Endothelial cell of umbilical vein (primary cell): ENCODE data around the gene FHIT.

Experiments
- CTCF ChIP-seq, 2 donors: IDR thresholded peaks; 1 replicate in 1 of 2; 2 replicates in 1 of 2; pipeline ENCODE4 v1.5.1; 2011; ENCODE audit warnings: low read length in 2 of 2, mild to moderate bottlenecking in 2 of 2, moderate library complexity in 2 of 2, control low read depth in 1 of 2, inconsistent platforms in 1 of 2, low read depth in 1 of 2; ENCODE audit not compliant: insufficient read depth in 1 of 2; ENCODE audit errors: extremely low read depth in 1 of 2
- EZH2 ChIP-seq: IDR thresholded peaks from 2 replicates; pipeline ENCODE4 v1.6.1; 2012; ENCODE audit warnings: borderline replicate concordance, low read depth, mild to moderate bottlenecking, moderate library complexity, low read length, inconsistent platforms; ENCODE audit not compliant: severe bottlenecking
- JUN ChIP-seq: IDR thresholded peaks from 2 replicates; pipeline ENCODE4 v1.6.1; 2011; ENCODE audit warnings: borderline replicate concordance, low read depth; ENCODE audit not compliant: insufficient read length, insufficient read depth
- MAX ChIP-seq: IDR thresholded peaks from 2 replicates; pipeline ENCODE4 v1.6.1; 2011; ENCODE audit not compliant: insufficient read depth, insufficient read length
- MYC ChIP-seq: IDR thresholded peaks from one replicate; pipeline ENCODE4 v1.6.1; 2011; ENCODE audit warnings: mild to moderate bottlenecking, low read depth, low read length
- POLR2A ChIP-seq: IDR thresholded peaks from 2 replicates; pipeline ENCODE4 v1.6.1; 2012; ENCODE audit warnings: low read depth, mild to moderate bottlenecking, control low read depth, low read length
- POLR2AphosphoS5 ChIP-seq: IDR thresholded peaks from 2 replicates; pipeline ENCODE4 v1.6.1; 2012; ENCODE audit warnings: low read depth, mild to moderate bottlenecking, control low read depth, low read length, moderate library complexity; ENCODE audit not compliant: insufficient read depth

GRCh38 chr3:60073228-60073627 is 1178.0 kb downstream of the FHIT start:
- no peak for TF ChIP-seq MAX
- TF ChIP-seq CTCF (IDR thresholded peaks at IDR 0.05; ENCODE audit: extremely low read depth in 1 of 2, insufficient read depth in 1 of 2, low read depth in 1 of 2, low read length in 2 of 2), result no peak
- no peak for TF ChIP-seq POLR2A
- TF ChIP-seq EZH2, result no peak
- TF ChIP-seq JUN, result no peak
- no peak for TF ChIP-seq POLR2AphosphoS5
- TF ChIP-seq MYC, result no peak
